Measurements from ENCODE around the gene PRPF39.

The PRPF39 gene

GRCh38 chr14:45123271-45123670 lies 39.4 kb downstream of the PRPF39 start:
- Mint-ChIP-seq H3K4me3 (no peak overlapping the region), H3K4me1 (no peaks in the 10 kb centered on the region), H3K27me3 (ENCODE audit: low read depth, poor library complexity) (no peaks in the 10 kb centered on the region), H3K36me3 (ENCODE audit: low read depth) (peaks cover 70% of the 10 kb centered on the region), H3K27ac (peak overlapping the region; percentile 66), H3K9me3 (no peaks in the 10 kb centered on the region)
- no peak for DNase-seq
- TF ChIP-seq CTCF (IDR thresholded peaks at IDR 0.05), result no peak

- H3K4me3 Mint-ChIP-seq, result no peak overlapping the region
- H3K36me3 Mint-ChIP-seq (ENCODE audit: low read depth), result peaks cover 50% of the 10 kb centered on the region
- H3K4me1 Mint-ChIP-seq, result no peaks in the 10 kb centered on the region
- H3K27ac Mint-ChIP-seq, result peak overlapping the region; percentile 31
- H3K27me3 Mint-ChIP-seq (ENCODE audit: low read depth, poor library complexity), result no peaks in the 10 kb centered on the region
- no peak for DNase-seq
- H3K9me3 Mint-ChIP-seq, result no peaks in the 10 kb centered on the region
- TF ChIP-seq CTCF (IDR thresholded peaks at IDR 0.05), result no peak
Observed at GRCh38 chr14:45125754-45126153, 41.8 kb downstream of the PRPF39 start.

- peaks cover 3% of the 10 kb centered on the region for H3K27me3 Mint-ChIP-seq (ENCODE audit: low read depth, poor library complexity)
- peaks cover 23% of the 10 kb centered on the region for H3K4me1 Mint-ChIP-seq
- TF ChIP-seq CTCF (IDR thresholded peaks at IDR 0.05), result no peak
- H3K4me3 Mint-ChIP-seq, result no peak overlapping the region
- H3K36me3 Mint-ChIP-seq (ENCODE audit: low read depth), result peaks cover 29% of the 10 kb centered on the region
- no peak overlapping the region for H3K27ac Mint-ChIP-seq
- H3K9me3 Mint-ChIP-seq, result no peaks in the 10 kb centered on the region
- DNase-seq, result no peak
Observed at GRCh38 chr14:45128963-45129629, 45.2 kb downstream of the PRPF39 start.

- H3K4me1 Mint-ChIP-seq, result peaks cover 39% of the 10 kb centered on the region
- H3K4me3 Mint-ChIP-seq, result peak overlapping the region; percentile 99
- H3K27ac Mint-ChIP-seq, result peak overlapping the region; percentile 100
- no peak for DNase-seq
- H3K9me3 Mint-ChIP-seq, result no peaks in the 10 kb centered on the region
- no peak for TF ChIP-seq CTCF (IDR thresholded peaks at IDR 0.05)
- H3K36me3 Mint-ChIP-seq (ENCODE audit: low read depth), result no peaks in the 10 kb centered on the region
- H3K27me3 Mint-ChIP-seq (ENCODE audit: low read depth, poor library complexity), result peaks cover 3% of the 10 kb centered on the region
Observed at GRCh38 chr14:45133683-45134050, 49.8 kb downstream of the PRPF39 start.

GRCh38 chr14:45134051-45134958 lies 50.4 kb downstream of the PRPF39 start, which contains the start of gene FKBP3:
Gene FKBP3 (minus strand): TSS chr14:45134481. CDS start chr14:45134456, 25 bp downstream.
- Mint-ChIP-seq H3K27me3 (ENCODE audit: low read depth, poor library complexity) (peaks cover 3% of the 10 kb centered on the region), H3K9me3 (no peaks in the 10 kb centered on the region), H3K4me1 (peaks cover 46% of the 10 kb centered on the region), H3K36me3 (ENCODE audit: low read depth) (no peaks in the 10 kb centered on the region), H3K4me3 (peak within 1 kb of the TSS; percentile 99), H3K27ac (peak within 1 kb of the TSS; percentile 100)
- TF ChIP-seq CTCF (IDR thresholded peaks at IDR 0.05), result no peak
- peak; percentile 95 for DNase-seq

All from nephron progenitor cell (in vitro differentiated cells).